ENCODE measurements around the gene CCDC138.

The CCDC138 gene

GRCh38 chr2:108837198-108837597, 50.6 kb downstream of the CCDC138 start:
- no peaks in the 10 kb centered on the region for H3K79me2 ChIP-seq
- H3K36me3 ChIP-seq (ENCODE audit: control insufficient read depth, insufficient read depth, low read length): no peaks in the 10 kb centered on the region
- no peak overlapping the region for H2AFZ ChIP-seq
- H3K4me1 ChIP-seq: no peaks in the 10 kb centered on the region
- no peak overlapping the region for H3K27ac ChIP-seq
- no peaks in the 10 kb centered on the region for H3K27me3 ChIP-seq (ENCODE audit: control insufficient read depth, insufficient read depth, low read length)
- no peak overlapping the region for H3K9ac ChIP-seq
- no peaks in the 10 kb centered on the region for H3K9me3 ChIP-seq (ENCODE audit: control insufficient read depth, low read length)
- no peak overlapping the region for H3K4me2 ChIP-seq (ENCODE audit: low read length)
- no peak for TF ChIP-seq CTCF (IDR thresholded peaks at IDR 0.05)
- no peak overlapping the region for H3K4me3 ChIP-seq (ENCODE audit: low read depth, low read length)

- H2AFZ ChIP-seq: no peak overlapping the region
- H3K36me3 ChIP-seq (ENCODE audit: control insufficient read depth, insufficient read depth, low read length): no peaks in the 10 kb centered on the region
- no peak overlapping the region for H3K9ac ChIP-seq
- no peaks in the 10 kb centered on the region for H3K79me2 ChIP-seq
- H3K4me3 ChIP-seq (ENCODE audit: low read depth, low read length): no peak overlapping the region
- H3K27me3 ChIP-seq (ENCODE audit: control insufficient read depth, insufficient read depth, low read length): no peaks in the 10 kb centered on the region
- no peak overlapping the region for H3K4me2 ChIP-seq (ENCODE audit: low read length)
- H3K4me1 ChIP-seq: no peaks in the 10 kb centered on the region
- H3K9me3 ChIP-seq (ENCODE audit: control insufficient read depth, low read length): no peaks in the 10 kb centered on the region
- no peak for TF ChIP-seq CTCF (IDR thresholded peaks at IDR 0.05)
- no peak overlapping the region for H3K27ac ChIP-seq
These were observed 54.9 kb downstream of the CCDC138 start for GRCh38 chr2:108841506-108841905.

- Histone ChIP-seq H3K4me2 (ENCODE audit: low read length) (no peak overlapping the region), H3K9ac (no peak overlapping the region), H3K4me3 (ENCODE audit: low read depth, low read length) (no peak overlapping the region), H3K79me2 (no peaks in the 10 kb centered on the region), H3K36me3 (ENCODE audit: control insufficient read depth, insufficient read depth, low read length) (no peaks in the 10 kb centered on the region), H3K4me1 (no peaks in the 10 kb centered on the region), H2AFZ (no peak overlapping the region), H3K27ac (no peak overlapping the region), H3K27me3 (ENCODE audit: control insufficient read depth, insufficient read depth, low read length) (no peaks in the 10 kb centered on the region), H3K9me3 (ENCODE audit: control insufficient read depth, low read length) (no peaks in the 10 kb centered on the region)
- TF ChIP-seq CTCF (IDR thresholded peaks at IDR 0.05): no peak
These were observed 59.4 kb downstream of the CCDC138 start for GRCh38 chr2:108845923-108846322.

DNA sequence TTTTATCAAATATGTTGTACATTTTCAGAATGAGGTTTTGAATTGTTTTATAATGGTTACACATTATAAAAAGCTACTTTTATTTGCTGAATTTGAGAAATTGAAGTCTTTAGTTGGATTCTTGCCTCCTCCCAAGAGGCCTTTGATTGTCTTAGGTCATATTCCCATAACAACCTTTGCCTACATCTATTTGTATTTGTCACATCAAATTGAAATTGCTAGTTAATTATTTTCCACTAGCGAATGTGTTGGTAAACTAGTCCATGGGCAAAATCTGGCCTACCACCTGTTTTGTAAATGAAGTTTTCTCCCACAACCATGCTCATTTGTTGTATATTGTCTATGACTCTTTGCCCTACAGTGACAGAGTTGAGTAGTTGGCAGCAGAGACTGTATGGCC, 60.4 kb downstream of the CCDC138 start:
- H3K4me2 ChIP-seq (ENCODE audit: low read length): no peak overlapping the region
- H3K79me2 ChIP-seq: no peaks in the 10 kb centered on the region
- H3K9me3 ChIP-seq (ENCODE audit: control insufficient read depth, low read length): no peaks in the 10 kb centered on the region
- H2AFZ ChIP-seq: no peak overlapping the region
- no peaks in the 10 kb centered on the region for H3K27me3 ChIP-seq (ENCODE audit: control insufficient read depth, insufficient read depth, low read length)
- no peak overlapping the region for H3K27ac ChIP-seq
- no peak overlapping the region for H3K4me3 ChIP-seq (ENCODE audit: low read depth, low read length)
- no peak overlapping the region for H3K9ac ChIP-seq
- no peaks in the 10 kb centered on the region for H3K36me3 ChIP-seq (ENCODE audit: control insufficient read depth, insufficient read depth, low read length)
- no peak for TF ChIP-seq CTCF (IDR thresholded peaks at IDR 0.05)
- H3K4me1 ChIP-seq: no peaks in the 10 kb centered on the region

DNA sequence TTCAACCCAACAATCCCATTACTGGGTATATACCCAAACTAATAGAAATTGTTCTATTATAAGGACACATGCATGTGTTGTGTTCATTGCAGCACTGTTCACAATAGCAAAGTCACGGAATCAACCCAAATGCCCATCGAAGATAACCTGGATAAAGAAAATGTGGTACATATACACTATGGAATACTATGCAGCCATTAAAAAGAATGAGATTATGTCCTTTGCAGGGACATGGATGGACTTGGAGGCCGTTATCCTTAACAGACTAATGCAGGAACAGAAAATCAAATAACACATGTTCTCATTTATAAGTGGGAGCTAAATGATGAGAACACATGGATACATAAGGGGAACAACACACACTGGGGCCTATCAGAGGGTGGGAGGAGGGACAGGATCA, 65.8 kb downstream of the CCDC138 start:
- H3K9me3 ChIP-seq (ENCODE audit: control insufficient read depth, low read length): no peaks in the 10 kb centered on the region
- no peak overlapping the region for H2AFZ ChIP-seq
- H3K27me3 ChIP-seq (ENCODE audit: control insufficient read depth, insufficient read depth, low read length): no peaks in the 10 kb centered on the region
- no peak overlapping the region for H3K4me3 ChIP-seq (ENCODE audit: low read depth, low read length)
- H3K4me1 ChIP-seq: no peaks in the 10 kb centered on the region
- no peak overlapping the region for H3K27ac ChIP-seq
- no peaks in the 10 kb centered on the region for H3K79me2 ChIP-seq
- no peak for TF ChIP-seq CTCF (IDR thresholded peaks at IDR 0.05)
- H3K4me2 ChIP-seq (ENCODE audit: low read length): no peak overlapping the region
- H3K9ac ChIP-seq: no peak overlapping the region
- H3K36me3 ChIP-seq (ENCODE audit: control insufficient read depth, insufficient read depth, low read length): no peaks in the 10 kb centered on the region

All from parathyroid adenoma (tissue), 2 donors.